Measurements from ENCODE around the gene STAT5B. TPM values are rescaled to one million over a fixed set of nuclear protein-coding genes. Genes with fewer than 3 reads are reported as not detected.

Gene STAT5B
- total and polyA plus RNA-seq, 2 of the 8 experiments (the other 6 are each of a cell fraction or from before 2014, with no cell fraction given), result 35.3 to 52.6 TPM

DNA sequence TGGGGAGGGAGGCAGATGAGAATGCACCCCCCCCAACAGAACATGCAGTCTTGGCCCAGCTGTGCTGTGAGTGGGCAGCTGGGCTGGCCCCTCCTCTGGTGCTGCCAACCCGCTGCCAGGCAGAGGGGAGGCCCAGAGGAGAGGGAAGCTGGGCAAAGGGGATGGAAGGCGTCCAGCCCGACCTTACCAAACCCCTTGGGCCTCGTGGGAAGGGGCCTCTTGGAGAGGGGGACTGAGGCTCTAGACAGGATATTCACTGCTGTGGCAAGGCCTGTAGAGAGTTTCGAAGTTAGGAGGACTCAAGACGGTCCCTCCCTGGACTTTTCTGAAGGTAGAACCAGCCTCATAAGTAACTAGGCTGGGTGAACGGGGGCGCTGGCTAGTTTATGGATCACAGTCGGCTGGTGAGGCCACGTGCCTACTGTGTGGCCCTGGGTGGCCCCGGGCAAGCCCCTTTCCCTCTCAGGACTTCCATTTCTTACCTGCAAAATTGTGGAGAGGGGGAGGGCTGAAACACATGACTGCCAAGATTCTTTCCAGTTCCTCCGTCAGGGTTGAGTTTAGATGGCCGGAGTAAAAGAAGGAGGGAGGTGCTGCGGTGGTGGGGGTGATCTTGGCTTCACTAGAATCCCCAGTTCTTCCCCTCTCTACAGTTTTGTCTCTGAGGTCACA is 11.2 kb upstream of the STAT5B start (continued):
- TF ChIP-seq SAP30 (IDR thresholded peaks at IDR 0.05; ENCODE audit: insufficient read depth, insufficient replicate concordance, low read length) (no peak), EZH2 (IDR thresholded peaks at IDR 0.05; ENCODE audit: low read depth, low read length, severe bottlenecking) (no peak), JUND (IDR thresholded peaks at IDR 0.05; ENCODE audit: low read length) (no peak), YY1 (IDR thresholded peaks at IDR 0.05; ENCODE audit: low read depth, low read length) (no peak)

Data from H1 (cell line).